ENCODE results near the gene TUBA4A. TPM values are rescaled to one million over a fixed set of nuclear protein-coding genes. Genes with fewer than 3 reads are reported as not detected.
A peak's percentile ranks its signal among the peaks of the same experiment; 100 is the strongest.

Gene TUBA4A
- total and polyA plus RNA-seq, 7 donors = 47.1 to 109 (median 74.4) TPM

GRCh38 chr2:219228911-219229304 is 24.8 kb downstream of the TUBA4A start:
- peak; percentile 78 for DNase-seq
- H3K4me3 ChIP-seq = peak overlapping the region; percentile 57 to 79 (median 68)
- H3K27me3 ChIP-seq = no peaks in the 10 kb centered on the region
- WGBS, 2 donors = 0 to 2% methylated on average over 19 of the region's 19 CpGs
- H3K36me3 ChIP-seq = peaks cover 36 to 53% (median 41%) of the 10 kb centered on the region in 4 donors
- TF ChIP-seq EP300 (IDR thresholded peaks at IDR 0.05) (no peak), POLR2A (IDR thresholded peaks at IDR 0.05) (no peak), POLR2AphosphoS5 (IDR thresholded peaks at IDR 0.05) (no peak)
- TF ChIP-seq, protein P1, sequence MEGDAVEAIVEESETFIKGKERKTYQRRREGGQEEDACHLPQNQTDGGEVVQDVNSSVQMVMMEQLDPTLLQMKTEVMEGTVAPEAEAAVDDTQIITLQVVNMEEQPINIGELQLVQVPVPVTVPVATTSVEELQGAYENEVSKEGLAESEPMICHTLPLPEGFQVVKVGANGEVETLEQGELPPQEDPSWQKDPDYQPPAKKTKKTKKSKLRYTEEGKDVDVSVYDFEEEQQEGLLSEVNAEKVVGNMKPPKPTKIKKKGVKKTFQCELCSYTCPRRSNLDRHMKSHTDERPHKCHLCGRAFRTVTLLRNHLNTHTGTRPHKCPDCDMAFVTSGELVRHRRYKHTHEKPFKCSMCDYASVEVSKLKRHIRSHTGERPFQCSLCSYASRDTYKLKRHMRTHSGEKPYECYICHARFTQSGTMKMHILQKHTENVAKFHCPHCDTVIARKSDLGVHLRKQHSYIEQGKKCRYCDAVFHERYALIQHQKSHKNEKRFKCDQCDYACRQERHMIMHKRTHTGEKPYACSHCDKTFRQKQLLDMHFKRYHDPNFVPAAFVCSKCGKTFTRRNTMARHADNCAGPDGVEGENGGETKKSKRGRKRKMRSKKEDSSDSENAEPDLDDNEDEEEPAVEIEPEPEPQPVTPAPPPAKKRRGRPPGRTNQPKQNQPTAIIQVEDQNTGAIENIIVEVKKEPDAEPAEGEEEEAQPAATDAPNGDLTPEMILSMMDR (IDR thresholded peaks at IDR 0.05) = no peak
- H3K9me3 ChIP-seq = no peaks in the 10 kb centered on the region
- H3K4me1 ChIP-seq = peaks cover 0 to 35% (median 31%) of the 10 kb centered on the region in 4 donors
- intact Hi-C loops (cut with DNase I) = loop anchor here (1.0 to 10.0 kb wide), 3 partner anchors 10 to 156 kb away; partner anchors contain the start of genes DNPEP and RETREG2
- H3K27ac ChIP-seq = peak overlapping the region; percentile 89 to 94 (median 94)

DNA sequence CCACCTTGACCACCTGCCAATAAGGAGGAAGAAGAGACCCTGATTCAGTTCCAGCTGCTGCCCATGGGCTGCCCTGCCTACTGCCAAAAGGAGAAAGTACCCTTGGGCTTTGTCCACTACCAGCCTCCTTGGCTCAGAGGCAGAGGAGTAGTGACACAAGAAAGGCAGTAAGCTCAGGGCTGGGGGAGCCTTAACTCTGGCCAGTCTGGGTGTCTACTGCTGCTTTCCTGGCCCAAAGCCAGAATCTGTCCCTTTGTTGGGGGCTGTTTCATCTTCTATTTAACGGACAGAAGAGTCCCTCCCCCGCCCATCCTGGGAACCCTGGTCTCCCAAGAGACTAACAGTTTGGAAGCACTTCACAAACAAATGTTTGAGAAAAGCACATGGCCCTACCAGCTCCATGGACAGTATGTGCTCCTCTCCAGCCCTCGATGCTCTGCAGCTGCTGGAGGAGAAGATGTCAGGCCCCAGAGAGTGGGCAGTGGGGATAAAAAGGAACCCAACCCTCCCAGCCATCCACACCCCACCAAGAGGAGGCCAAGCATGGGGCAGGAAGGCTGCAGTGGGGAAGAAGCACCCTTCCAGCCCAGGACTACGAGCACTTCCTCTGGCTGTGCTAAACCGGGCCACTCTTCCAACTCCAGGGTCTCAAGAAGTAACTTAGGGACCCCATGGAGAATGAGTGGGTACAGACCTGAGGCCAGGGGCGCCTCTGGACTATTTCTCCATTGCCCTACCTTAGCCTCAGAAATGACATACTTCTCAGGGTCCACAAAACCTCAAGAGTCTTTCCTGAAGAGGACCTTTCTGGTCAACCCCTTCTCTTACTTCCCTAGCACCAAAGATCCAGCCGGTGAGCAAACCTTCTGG is 25.4 kb downstream of the TUBA4A start:
- 42 to 52% methylated on average over 7 of the region's 7 CpGs for WGBS, 2 donors
- H3K4me1 ChIP-seq = peaks cover 0 to 35% (median 31%) of the 10 kb centered on the region in 4 donors
- intact Hi-C loops (cut with DNase I) = loop anchor here (10.0 kb wide), 1 partner anchor 157 kb away; the partner anchor contains the start of gene DNPEP
- no peak for DNase-seq
- peak overlapping the region; percentile 89 to 94 (median 94) for H3K27ac ChIP-seq
- H3K9me3 ChIP-seq = no peaks in the 10 kb centered on the region
- H3K27me3 ChIP-seq = no peaks in the 10 kb centered on the region
- TF ChIP-seq POLR2AphosphoS5 (IDR thresholded peaks at IDR 0.05) (no peak), EP300 (IDR thresholded peaks at IDR 0.05) (no peak), POLR2A (IDR thresholded peaks at IDR 0.05) (no peak)
- TF ChIP-seq, protein P1 (IDR thresholded peaks at IDR 0.05) = no peak
- peak overlapping the region; percentile 57 to 79 (median 68) for H3K4me3 ChIP-seq
- peaks cover 36 to 53% (median 41%) of the 10 kb centered on the region in 4 donors for H3K36me3 ChIP-seq

DNA sequence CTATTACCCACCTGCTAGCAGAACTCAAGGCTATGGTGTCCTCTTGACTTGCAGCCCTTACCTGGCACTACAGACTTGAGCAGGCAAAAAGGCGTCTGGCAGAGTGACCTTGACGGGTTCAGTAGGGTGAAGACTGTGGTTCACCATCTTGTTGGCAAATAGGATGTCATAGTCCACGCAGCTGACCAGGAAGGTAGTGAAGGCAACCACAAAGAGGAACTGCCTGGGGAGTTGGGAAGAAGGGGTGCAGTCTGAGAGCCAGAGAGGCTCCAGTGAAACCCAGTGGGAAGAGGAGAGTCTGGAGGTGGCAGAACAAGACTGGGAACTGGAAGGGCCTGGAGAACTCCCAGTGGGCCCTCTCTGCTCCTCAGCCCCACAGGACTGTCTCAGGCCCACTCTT is 28.4 kb downstream of the TUBA4A start:
- Histone ChIP-seq H3K4me3 (no peak overlapping the region), H3K27ac (no peak overlapping the region), H3K4me1 (peaks cover 0 to 24% (median 20%) of the 10 kb centered on the region in 4 donors), H3K27me3 (no peaks in the 10 kb centered on the region), H3K9me3 (no peaks in the 10 kb centered on the region), H3K36me3 (peaks cover 53 to 69% (median 56%) of the 10 kb centered on the region in 4 donors)
- 78 to 86% methylated on average over 3 of the region's 3 CpGs for WGBS, 2 donors
- intact Hi-C loops (cut with DNase I) = loop anchor here (10.0 kb wide), 1 partner anchor 159 kb away; the partner anchor contains the start of gene DNPEP
- TF ChIP-seq POLR2A (IDR thresholded peaks at IDR 0.05) (no peak), POLR2AphosphoS5 (IDR thresholded peaks at IDR 0.05) (no peak), EP300 (IDR thresholded peaks at IDR 0.05) (no peak)
- TF ChIP-seq, protein P1 (IDR thresholded peaks at IDR 0.05) = no peak
- no peak for DNase-seq

DNA sequence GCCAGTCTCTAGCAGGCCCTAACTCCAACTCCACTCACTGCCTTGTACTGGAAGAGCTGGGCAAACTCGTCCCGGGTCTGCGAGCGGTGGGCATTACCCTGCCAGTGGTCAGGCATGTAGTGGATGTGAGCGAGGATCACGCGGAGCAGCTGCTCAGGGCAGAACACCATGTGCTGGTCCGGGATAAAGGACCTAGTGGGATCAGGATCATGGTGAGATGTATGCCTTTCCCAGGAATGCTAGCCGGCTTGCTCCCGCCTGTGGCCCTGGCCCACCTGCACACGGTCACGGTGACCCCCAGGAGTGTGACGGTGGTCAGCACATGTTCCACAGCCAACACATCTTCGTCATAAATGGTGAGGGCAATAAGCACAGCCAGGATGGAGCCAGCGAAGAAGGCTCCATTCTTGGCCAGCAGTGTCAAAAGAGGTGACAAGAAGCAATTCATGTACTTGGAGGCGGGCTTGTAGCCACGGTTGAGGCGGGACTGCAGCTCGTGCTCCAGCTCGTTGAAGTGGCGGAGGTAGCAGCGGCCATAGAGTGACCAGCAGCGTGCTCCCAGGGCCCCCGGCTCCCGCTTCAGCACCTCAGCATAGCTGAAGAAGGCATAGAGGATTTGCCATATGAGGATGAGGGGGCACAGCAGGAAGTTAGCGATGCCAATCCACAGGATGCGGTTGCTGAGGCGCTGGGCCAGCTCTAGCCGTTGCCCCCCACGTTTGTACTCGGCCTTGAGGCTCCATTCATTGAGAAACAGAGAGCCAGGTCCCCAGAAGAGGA is 29.7 kb downstream of the TUBA4A start:
- DNase-seq = no peak
- Histone ChIP-seq H3K4me1 (peaks cover 0 to 32% (median 30%) of the 10 kb centered on the region in 4 donors), H3K27ac (no peak overlapping the region), H3K36me3 (peaks cover 56 to 76% (median 62%) of the 10 kb centered on the region in 4 donors), H3K27me3 (no peaks in the 10 kb centered on the region), H3K9me3 (no peaks in the 10 kb centered on the region), H3K4me3 (no peak overlapping the region)
- WGBS, 2 donors = 95 to 96% methylated on average over 31 of the region's 31 CpGs
- no peak for TF ChIP-seq POLR2AphosphoS5 (IDR thresholded peaks at IDR 0.05)
- no peak for TF ChIP-seq POLR2A (IDR thresholded peaks at IDR 0.05)
- no peak for TF ChIP-seq EP300 (IDR thresholded peaks at IDR 0.05)
- TF ChIP-seq, protein P1 (IDR thresholded peaks at IDR 0.05) = no peak
- intact Hi-C loops (cut with DNase I) = loop anchor here (10.0 kb wide), 1 partner anchor 161 kb away; the partner anchor contains the start of gene DNPEP
